Fibroblast of skin of right biceps (primary cell): ENCODE data around the gene ZNF557.
A peak's percentile ranks its signal among the peaks of the same experiment; 100 is the strongest.
"Not testable (repeated sequence)": the region's sequence is repeated elsewhere in the genome, so short reads cannot be mapped to it uniquely, and the experiment has no call there.

Source experiments
- DNase-seq: peaks from one replicate; pipeline ENCODE4 v3.0.0-alpha.2; 2013

ZNF557 gene

DNA sequence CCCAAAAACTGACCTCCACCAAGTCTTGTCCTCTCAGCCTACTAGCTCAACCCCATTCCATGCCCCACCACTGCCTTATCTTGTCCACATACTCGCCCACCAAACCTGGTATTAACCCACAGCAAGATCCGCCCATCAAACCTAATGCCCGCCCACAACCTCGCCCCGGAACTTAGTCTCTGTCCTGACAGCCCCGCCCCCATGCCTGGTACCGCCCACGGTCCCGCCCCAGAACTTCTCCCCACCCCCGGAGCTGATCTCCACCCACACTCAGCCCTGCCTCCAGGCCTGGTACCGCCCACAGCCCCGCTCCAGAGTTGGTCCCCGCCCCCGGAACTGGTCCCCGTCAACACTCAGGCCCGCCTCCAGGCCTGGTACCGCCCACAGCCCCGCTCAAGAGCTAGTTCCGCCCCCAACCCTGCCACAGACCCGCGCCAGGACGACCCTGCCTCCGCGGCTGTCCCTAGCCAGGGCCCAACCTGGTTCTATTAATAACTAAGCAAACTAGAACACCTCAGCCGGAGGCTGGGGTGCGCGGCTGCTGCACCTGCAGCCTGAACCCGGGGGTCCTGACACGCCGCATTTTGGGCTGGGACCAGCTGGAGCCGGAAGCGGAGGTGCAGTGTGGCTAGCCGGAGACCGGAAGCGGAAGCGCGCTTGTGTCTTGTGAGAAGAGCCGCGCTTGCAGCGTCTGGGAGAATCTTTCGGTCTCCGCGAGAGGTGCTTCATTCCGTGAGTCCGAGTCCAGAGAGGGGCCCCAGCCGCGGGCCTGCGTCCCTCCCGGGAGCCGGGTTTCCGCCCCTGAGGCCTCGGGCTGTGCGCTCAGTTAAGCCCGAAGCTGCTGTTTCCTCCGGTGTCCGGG, at the start of gene ZNF557:
Gene ZNF557 (plus strand): TSS at position 662 of the 862 bp plus-strand sequence. CDS start 5,372 bp downstream, outside the sequence.
- peak; percentile 96 for DNase-seq

DNA sequence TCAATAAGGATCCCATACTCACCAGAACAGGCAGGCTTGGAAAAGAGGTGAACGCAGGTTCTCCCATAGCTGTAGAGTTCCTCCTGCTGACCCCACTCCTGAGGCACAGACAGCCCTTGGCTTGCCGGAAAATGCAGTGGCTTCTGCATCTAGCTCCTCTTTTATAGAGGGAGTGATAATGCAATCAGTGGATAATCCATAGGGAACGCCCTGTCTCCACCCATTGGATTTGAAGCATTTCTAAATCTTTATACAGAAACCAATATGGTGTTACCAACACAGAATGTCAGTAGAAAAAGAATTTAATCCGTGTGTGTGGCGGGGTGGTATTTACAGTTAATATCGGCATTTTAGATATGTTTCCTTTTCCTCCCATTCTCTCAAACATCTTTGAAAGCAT, 48.2 kb upstream of the ZNF557 start, which contains the start of gene MBD3L2B:
Gene MBD3L2B (minus strand): TSS at position 101 of the 400 bp plus-strand sequence. CDS start 34 bp downstream, at position 67.
- not testable (repeated sequence) for DNase-seq

DNA sequence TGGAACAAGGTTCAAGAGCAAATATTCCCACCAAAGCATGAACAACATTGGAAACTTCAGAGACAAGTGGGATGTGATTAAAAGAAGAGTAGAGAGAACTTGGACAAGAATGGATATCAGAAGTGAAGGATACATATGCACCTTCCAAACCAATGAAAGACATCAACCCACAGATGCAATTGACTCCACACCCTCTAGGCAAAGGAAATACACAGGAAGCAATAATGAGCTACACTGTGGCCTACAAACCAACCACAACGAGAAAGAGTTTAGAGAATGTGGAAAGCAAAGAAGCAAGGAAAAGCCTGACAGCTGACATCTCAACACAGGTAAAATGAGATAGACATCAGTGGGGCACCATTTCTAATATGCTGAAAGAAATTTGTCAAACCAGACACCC, 40.7 kb upstream of the ZNF557 start:
- not testable (repeated sequence) for DNase-seq

DNA sequence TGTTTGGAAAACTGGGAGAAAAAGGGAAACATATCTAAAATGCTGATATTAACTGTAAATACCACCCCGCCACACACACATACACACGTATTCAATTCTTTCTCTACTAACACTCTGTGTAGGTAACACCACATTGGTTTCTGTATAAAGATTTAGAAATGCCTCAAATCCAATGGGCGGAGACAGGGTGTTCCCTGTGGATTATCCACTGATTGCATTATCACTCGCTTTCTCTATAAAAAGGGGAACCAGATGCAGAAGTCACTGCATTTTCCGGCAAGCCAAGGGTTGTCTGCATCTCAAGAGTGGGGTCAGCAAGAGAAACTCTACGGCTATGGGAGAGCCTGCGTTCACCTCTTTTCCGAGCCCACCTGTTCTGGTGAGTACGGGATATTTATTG, 39.2 kb upstream of the ZNF557 start, which contains the start of gene MBD3L5:
Gene MBD3L5 (plus strand): TSS at position 301 of the 400 bp plus-strand sequence. CDS start 34 bp downstream, at position 335.
- not testable (repeated sequence) for DNase-seq

DNA sequence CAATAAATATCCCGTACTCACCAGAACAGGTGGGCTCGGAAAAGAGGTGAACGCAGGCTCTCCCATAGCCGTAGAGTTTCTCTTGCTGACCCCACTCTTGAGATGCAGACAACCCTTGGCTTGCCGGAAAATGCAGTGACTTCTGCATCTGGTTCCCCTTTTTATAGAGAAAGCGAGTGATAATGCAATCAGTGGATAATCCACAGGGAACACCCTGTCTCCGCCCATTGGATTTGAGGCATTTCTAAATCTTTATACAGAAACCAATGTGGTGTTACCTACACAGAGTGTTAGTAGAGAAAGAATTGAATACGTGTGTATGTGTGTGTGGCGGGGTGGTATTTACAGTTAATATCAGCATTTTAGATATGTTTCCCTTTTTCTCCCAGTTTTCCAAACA, 29.4 kb upstream of the ZNF557 start, which contains the start of gene MBD3L4:
Gene MBD3L4 (minus strand): TSS at position 101 of the 400 bp plus-strand sequence. CDS start 35 bp downstream, at position 66.
- not testable (repeated sequence) for DNase-seq

DNA sequence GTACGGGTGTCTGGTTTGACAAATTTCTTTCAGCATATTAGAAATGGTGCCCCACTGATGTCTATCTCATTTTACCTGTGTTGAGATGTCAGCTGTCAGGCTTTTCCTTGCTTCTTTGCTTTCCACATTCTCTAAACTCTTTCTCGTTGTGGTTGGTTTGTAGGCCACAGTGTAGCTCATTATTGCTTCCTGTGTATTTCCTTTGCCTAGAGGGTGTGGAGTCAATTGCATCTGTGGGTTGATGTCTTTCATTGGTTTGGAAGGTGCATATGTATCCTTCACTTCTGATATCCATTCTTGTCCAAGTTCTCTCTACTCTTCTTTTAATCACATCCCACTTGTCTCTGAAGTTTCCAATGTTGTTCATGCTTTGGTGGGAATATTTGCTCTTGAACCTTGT, 27.9 kb upstream of the ZNF557 start:
- DNase-seq = not testable (repeated sequence)

DNA sequence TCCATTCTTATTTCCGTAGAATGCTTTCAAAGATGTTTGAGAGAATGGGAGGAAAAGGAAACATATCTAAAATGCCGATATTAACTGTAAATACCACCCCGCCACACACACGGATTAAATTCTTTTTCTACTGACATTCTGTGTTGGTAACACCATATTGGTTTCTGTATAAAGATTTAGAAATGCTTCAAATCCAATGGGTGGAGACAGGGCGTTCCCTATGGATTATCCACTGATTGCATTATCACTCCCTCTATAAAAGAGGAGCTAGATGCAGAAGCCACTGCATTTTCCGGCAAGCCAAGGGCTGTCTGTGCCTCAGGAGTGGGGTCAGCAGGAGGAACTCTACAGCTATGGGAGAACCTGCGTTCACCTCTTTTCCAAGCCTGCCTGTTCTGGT, 20.5 kb upstream of the ZNF557 start, which contains the start of gene MBD3L2:
Gene MBD3L2 (plus strand): TSS at position 301 of the 400 bp plus-strand sequence. CDS start 53 bp downstream, at position 354.
- DNase-seq = not testable (repeated sequence)

DNA sequence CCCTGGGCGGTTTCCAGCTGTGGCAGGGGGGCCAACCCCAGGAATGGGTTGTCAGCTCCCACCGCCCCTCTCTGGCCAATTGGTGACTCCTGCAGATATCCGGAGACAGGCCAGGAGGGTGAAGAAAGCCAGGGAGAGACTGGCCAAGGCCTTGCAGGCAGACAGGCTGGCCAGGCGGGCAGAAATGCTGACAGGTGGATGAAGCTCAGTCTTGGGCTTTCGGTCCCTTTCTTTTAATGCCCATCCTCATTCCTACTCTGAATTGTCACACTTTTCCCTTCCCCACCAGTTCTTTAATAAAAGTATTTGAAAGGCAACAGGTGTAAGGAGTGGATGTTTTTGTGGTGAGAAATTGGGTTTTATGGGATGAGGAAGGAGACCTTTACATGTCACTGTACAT, 18.1 kb upstream of the ZNF557 start:
- not testable (repeated sequence) for DNase-seq

DNA sequence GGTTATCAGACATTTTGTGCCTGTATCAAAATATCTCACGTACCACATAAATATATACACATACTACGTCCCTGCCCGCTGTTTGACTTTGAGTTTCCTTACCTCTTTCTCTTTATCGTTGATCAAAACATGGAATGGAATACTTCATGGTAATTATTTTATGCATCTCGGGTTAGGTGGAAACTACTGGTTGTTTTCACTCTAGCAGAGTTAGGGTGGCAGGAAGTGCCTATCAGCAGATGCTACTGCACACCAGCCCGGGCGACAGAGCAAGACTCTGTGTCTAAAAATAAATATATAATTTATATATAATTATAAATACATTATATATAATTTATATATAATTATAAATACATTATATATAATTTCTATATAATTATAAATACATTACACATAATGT, 16.6 kb upstream of the ZNF557 start:
- not testable (repeated sequence) for DNase-seq

DNA sequence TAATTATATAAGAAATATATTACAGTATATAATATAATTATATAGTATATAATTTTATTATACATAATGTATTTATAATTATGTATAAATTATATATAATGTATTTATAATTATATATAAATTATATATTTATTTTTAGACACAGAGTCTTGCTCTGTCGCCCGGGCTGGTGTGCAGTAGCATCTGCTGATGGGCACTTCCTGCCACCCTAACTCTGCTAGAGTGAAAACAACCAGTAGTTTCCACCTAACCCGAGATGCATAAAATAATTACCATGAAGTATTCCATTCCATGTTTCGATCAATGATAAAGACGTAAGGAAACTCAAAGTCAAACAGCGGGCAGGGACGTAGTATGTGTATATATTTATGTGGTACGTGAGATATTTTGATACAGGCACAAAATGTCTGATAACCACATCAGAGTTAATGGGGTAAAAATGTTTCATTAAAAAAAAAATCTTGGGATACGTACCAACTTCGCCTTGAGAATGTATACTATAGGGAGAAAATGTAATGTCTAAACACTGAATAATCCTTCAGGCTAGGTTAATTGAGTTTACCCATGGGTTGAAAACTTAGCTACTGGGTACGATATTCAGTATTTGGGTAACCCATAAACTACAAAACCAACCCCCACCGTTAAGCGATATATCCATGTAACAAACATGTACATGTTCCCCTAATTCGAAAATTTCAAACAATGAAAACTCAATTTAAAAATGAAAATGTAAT, 14.7 kb upstream of the ZNF557 start:
- not testable (repeated sequence) for DNase-seq

DNA sequence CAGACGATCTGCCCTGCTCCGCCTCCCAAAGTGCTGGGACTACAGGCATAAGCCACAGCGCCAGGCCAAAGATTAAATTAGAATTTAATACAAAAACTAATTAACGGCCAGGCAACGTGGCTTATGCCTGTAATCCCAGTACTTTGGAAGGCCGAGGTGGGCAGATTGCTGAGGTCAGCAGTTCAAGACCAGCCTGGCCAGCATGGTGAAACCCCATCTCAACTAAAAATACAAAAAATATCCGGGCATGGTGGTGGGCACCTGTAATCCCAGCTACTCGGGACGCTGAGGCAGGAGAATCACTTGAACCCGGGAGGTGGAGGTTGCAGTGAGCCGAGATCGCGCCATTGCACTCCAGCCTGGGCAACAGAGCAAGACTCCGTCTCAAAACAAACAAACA, 13.8 kb upstream of the ZNF557 start:
- not testable (repeated sequence) for DNase-seq

DNA sequence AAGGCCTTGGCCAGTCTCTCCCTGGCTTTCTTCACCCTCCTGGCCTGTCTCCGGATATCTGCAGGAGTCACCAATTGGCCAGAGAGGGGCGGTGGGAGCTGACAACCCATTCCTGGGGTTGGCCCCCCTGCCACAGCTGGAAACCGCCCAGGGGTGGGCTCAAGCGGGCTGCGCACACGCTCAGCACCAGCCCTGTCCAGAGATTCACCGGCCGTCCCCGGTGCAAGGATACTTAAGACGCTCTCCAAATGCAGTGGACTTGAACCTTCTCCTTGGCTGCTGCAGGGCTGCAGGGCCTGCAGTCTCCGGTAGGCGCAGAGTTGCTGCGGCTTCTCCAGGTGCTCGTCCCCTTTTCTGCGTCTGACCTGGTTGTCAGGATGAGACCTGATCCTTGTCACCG, 13.1 kb upstream of the ZNF557 start:
- DNase-seq = not testable (repeated sequence)

DNA sequence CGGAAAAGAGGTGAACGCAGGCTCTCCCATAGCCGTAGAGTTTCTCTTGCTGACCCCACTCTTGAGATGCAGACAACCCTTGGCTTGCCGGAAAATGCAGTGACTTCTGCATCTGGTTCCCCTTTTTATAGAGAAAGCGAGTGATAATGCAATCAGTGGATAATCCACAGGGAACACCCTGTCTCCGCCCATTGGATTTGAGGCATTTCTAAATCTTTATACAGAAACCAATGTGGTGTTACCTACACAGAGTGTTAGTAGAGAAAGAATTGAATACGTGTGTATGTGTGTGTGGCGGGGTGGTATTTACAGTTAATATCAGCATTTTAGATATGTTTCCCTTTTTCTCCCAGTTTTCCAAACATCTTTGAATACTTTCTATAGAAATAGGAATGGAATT, 10.9 kb upstream of the ZNF557 start, which contains the start of gene MBD3L3:
Gene MBD3L3 (minus strand): TSS at position 101 of the 400 bp plus-strand sequence. CDS start 71 bp downstream, at position 30.
- not testable (repeated sequence) for DNase-seq

DNA sequence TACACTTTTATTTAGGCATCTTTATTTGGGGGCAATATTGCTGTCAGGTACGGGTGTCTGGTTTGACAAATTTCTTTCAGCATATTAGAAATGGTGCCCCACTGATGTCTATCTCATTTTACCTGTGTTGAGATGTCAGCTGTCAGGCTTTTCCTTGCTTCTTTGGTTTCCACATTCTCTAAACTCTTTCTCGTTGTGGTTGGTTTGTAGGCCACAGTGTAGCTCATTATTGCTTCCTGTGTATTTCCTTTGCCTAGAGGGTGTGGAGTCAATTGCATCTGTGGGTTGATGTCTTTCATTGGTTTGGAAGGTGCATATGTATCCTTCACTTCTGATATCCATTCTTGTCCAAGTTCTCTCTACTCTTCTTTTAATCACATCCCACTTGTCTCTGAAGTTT, 9.5 kb upstream of the ZNF557 start:
- not testable (repeated sequence) for DNase-seq

DNA sequence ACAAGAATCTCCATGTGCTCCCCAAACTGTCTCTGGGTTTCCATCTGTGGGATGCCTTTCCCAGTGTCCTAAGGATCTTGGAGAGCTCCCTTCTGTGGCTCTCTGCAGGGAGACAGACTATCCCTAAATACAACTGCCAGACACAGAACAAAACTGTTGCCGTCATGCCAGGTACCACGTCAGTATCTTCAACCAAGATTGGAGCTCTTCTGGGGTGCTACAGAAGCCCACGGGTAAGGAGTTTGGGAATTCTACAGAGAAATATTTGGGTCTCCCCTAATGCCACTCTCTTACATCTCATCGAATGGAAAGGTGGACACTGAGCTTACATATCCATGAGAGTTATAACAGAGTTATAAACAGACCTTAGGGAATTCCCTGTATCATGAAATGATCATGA, 6.2 kb upstream of the ZNF557 start:
- no peak for DNase-seq

DNA sequence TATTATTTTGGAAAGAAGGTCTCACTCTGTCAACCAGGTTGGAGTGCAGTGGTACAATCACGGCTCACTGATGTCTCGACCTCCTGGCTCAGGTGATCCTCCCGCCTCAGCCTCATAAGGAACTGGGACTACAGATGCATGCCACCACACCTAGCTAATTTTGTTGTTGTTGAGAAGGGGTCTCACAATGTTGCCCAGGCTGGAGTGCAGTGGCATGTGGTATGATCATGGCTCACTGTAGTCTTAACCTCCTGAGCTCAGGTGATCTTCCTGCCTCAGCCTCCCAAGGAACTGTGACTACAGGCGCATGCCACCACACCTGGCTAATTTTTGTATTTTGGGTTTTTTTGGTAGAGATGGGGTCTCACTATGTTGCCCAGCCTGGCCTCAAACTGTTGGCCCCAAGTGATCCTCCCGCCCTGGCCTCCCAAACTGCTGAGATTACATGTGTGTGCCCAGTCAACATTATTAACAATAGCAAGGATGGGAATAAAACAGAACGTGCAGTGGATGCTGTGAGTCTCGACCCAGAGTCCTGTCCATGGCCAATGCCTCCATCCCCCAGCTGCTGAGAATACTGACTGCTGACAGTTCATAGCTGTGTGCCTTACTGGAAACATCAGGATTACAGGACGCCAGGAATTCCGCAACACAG, 5.6 kb upstream of the ZNF557 start:
- no peak for DNase-seq

DNA sequence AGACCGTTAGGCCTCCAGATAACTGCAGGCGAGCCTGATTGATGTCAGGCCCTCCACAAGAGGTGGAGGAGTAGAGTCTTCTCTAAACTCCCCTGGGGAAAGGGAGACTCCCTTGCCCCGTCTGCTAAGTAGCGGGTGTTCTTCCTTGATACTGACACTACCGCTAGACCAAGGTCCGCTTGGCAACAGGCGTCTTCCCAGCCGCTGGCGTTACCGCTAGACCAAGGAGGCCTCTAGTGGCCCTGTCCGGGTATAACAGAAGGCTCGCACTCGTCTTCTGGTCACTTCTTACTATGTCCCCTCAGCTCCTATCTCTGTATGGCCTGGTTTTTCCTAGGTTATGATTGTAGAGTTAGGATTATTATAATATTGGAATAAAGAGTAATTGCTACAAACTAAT, 2.4 kb upstream of the ZNF557 start:
- DNase-seq = peak; percentile 10

DNA sequence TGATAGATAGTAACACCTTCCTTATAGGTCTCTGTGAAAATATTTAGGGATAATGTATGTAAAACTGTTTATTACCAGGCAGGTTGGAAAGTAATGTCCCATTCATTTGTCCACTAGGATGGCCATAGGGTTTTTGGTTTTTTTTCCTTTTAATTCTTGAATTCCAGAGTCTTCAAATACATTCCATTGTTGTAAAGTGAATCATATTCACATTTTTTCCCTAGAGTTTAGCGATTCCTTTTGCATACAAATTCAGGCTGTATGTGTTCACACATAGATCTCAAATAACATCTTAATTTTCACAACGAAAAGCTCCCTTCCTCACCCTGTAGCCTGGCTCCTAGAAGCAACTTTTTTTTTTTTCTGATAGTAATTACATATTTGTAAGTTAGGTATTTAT, 1.8 kb upstream of the ZNF557 start:
- DNase-seq = peak; percentile 33

DNA sequence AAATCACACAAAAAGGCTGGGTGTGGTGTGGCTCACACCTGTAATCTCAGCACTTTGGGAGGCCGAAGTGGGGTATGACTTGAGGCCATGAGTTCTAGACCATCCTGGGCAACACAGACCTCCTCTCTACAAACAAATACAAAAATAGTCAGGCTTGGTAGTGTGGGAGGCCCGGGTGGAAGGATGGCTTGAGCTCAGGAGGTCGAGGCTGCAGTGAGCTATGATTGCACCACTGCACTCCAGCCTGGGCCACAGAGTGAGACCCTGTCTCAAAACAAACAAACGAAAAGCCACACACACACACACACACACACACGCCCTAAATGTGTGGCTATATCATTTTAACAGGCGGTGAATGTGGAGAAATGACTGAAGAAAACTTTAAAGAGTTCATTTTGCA, 904 bp upstream of the ZNF557 start:
- DNase-seq = no peak

DNA sequence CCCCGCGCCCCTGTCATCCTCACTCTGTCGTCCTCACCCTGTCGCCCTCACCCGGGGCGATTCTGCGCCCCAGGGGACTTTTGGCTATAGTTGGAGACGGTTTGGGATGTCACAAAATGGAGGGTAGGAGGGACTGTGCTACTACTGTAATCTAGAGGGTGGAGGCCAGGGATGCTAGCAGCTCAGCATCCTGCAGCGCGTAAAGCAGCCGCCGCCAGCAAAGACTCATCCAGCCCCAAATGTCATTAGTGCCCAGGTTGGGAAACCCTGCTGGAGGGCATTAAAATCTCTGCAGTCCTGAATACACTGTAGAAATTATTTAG, 362 bp downstream of the ZNF557 start:
- DNase-seq = no peak

DNA sequence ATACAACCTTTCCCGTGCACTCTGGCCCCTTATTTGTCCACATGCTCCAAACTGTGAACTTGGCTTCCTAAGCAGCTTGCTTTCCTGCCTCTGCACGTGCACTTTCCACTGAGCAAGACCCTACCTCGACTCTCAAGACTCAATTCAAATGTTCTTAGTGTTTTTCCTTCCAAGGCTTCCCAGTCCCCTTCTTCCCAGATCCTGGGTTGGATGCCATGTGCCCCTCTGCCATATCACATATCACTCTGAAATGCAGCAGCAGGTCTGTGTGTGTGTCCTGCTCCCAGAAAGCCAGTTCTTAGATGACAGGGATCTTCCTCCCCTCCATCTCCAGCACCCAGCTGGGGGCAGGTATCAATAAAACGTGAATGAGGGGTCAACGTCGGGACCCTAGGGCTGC, 3.0 kb downstream of the ZNF557 start:
- no peak for DNase-seq

DNA sequence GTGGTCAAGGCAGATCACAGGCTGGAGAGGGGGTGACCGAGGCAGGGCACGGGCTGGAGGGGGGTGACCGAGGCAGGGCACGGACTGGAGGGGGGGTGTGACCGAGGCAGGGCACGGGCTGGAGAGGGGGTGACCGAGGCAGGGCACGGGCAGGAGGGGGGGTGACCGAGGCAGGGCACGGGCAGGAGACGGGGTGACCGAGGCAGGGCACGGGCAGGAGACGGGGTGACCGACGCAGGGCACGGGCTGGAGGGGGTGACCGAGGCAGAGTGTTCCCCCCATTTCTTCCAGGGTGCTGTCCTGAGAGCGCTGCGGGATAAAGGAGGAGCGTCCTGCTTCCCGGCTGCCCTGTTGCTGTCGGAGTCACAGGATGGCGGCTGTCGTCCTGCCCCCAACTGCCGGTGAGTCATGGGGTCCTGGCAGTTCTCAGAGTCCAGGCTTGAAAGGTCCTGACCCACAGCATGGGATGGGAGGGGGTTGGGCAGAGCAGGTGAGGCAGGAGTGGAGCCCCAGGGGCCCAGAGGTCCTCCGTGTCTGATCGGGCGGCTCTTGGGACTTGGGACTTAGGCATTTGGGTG, 5.3 kb downstream of the ZNF557 start:
- DNase-seq = no peak
